Choroid plexus epithelial cell (primary cell): ENCODE measurements around the gene ARHGEF26.
A peak's percentile ranks its signal among the peaks of the same experiment; 100 is the strongest.

ENCODE experiments used
- DNase-seq: peaks from one replicate; pipeline ENCODE4 v3.0.0-alpha.2; 2010; ENCODE audit warnings: low read depth
- H3K4me3 ChIP-seq: 2 replicates; pipeline ENCODE4 v1.5.1; 2011; ENCODE audit warnings: low read depth, mild to moderate bottlenecking, control low read depth, low read length, moderate library complexity
- TF ChIP-seq, protein P1 (sequence below): conservative IDR thresholded peaks from 2 replicates; pipeline ENCODE4 v1.5.1; 2011; ENCODE audit warnings: low read depth, mild to moderate bottlenecking, control low read depth, inconsistent platforms, low read length, moderate library complexity

The ARHGEF26 gene

DNA sequence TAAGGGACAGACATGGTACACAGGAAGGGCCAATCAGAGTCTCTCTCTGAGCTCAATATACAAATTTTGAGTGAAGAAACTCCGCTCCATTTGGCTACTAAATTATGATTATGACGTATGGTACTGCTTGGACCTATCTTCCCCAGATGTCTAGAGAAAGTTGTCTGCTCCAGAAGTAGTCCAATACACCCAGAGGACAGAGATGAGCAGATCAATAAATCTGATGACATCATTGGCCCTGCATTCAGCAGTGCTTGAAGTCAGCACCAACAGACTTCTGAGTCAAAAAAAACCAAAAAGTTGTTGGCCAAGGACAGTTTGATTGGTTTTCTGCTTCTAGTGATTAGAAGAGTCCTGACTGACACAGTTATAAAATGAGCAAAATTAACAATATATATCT, 19.9 kb upstream of the ARHGEF26 start:
- no peak for DNase-seq
- TF ChIP-seq, protein P1, sequence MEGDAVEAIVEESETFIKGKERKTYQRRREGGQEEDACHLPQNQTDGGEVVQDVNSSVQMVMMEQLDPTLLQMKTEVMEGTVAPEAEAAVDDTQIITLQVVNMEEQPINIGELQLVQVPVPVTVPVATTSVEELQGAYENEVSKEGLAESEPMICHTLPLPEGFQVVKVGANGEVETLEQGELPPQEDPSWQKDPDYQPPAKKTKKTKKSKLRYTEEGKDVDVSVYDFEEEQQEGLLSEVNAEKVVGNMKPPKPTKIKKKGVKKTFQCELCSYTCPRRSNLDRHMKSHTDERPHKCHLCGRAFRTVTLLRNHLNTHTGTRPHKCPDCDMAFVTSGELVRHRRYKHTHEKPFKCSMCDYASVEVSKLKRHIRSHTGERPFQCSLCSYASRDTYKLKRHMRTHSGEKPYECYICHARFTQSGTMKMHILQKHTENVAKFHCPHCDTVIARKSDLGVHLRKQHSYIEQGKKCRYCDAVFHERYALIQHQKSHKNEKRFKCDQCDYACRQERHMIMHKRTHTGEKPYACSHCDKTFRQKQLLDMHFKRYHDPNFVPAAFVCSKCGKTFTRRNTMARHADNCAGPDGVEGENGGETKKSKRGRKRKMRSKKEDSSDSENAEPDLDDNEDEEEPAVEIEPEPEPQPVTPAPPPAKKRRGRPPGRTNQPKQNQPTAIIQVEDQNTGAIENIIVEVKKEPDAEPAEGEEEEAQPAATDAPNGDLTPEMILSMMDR, result no peak
- no peak overlapping the region for H3K4me3 ChIP-seq

GRCh38 chr3:154102225-154102624, 19.0 kb upstream of the ARHGEF26 start:
- TF ChIP-seq, protein P1, result no peak
- peak; percentile 45 for DNase-seq
- no peak overlapping the region for H3K4me3 ChIP-seq

DNA sequence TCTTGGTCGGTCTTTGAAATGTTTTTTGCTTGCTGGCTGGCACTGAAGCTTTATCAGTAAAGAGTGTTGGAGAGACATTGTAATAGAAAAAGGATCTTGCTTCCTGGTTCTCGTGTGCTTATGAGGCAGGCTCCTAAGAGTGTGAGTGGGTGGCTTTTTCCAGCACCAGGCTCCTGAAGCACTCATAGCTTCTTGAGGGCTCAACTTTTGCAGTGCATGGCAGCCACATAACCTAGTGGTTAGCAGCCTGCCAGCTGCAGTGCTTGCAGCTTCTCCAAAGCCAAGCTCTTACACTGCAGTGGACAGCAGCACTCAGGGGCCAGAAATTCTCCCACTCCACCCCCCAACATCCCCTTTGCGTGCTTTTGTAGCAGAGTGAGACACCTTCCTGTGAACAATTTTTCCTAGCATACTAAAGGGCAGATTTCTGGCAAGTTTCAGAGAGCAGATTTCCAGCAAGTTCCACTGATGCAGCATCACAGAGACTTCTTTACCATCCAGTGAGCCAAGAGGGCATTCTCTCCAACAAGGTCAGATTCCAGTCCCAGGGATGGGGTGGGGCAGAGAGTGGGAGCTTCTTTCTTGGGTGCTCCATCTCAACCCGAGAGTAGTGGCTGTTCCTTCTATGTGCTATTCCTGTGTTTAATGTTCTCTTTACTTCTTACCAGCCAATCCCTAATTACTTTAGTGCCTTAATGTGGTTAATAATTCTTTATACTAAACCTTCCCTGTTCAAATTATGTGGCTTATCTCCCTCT, 15.8 kb upstream of the ARHGEF26 start:
- peak; percentile 18 for DNase-seq
- TF ChIP-seq, protein P1, result no peak
- H3K4me3 ChIP-seq, result no peak overlapping the region

- no peak overlapping the region for H3K4me3 ChIP-seq
- no peak for DNase-seq
- TF ChIP-seq, protein P1, result no peak
Measured at GRCh38 chr3:154111365-154111935, 9.7 kb upstream of the ARHGEF26 start.

DNA sequence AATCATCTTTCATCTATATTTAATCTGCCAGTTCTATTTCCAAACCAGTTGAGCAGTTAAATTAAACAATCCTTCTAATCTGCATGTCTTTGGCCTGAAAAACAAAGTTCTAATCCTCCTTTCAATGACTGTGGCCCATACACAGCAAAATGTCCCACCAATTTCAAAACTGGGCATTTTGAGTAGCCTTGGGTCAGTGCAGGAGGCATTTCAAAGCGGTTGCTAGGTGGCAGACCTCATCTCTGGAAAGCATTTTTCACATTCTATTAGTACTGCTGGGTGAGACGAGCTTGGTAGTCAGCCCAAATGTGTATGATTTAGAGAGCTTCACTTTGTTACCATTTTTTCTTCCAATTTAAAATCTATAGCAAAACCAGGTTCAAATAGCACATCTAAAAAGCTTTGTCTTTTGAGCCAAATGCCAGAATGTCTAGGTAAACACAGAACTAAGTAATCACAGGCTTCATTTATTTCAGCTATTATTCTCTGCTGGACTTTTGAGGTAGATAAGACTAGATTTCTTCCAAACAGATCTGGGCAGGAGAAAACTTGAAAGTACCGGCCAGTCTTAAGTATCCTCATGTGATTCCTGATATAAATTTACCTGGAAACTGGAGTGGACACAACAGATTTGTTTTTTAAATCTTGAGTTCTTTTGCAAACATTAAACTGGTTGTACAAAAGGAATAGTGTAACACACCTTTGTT, 8.9 kb upstream of the ARHGEF26 start:
- no peak overlapping the region for H3K4me3 ChIP-seq
- TF ChIP-seq, protein P1, result no peak
- peak; percentile 20 for DNase-seq

- TF ChIP-seq, protein P1, result no peak
- H3K4me3 ChIP-seq, result no peak overlapping the region
- DNase-seq, result no peak
Measured at GRCh38 chr3:154113609-154114008, 7.6 kb upstream of the ARHGEF26 start.
